ENCODE measurements around the gene LUZP1. TPM values are rescaled to one million over a fixed set of nuclear protein-coding genes. Genes with fewer than 3 reads are reported as not detected.

The LUZP1 gene
- total RNA-seq, 1 experiment from 2014 or later = 22.4 TPM

GRCh38 chr1:23167353-23168078, 1.1 kb downstream of the LUZP1 start:
- ChIA-PET CTCF (interaction anchor here (0.8 to 3.6 kb wide), 2 partner anchors 16 to 68 kb away, joined by 3 to 22 read pairs; no protein-coding TSS in a partner anchor), POLR2A (interaction anchor here (1.2 kb wide), 1 partner anchor 64 kb away, joined by 5 read pairs; no protein-coding TSS in a partner anchor), RAD21 (ENCODE audit: low non-redundant PET in 1 of 2, low total read pairs in 2 of 2, uncharacterized antibody in 2 of 2, unreplicated experiment in 2 of 2) (interaction anchor here in 1 of 2 experiments (0.5 to 0.6 kb wide), 2 partner anchors 196 to 1357 kb away, joined by 3 to 6 read pairs; no protein-coding TSS in a partner anchor)
- DNase-seq (ENCODE audit: low read depth, low spot score) = no peak
- H3K9me2 ChIP-seq (ENCODE audit: insufficient read depth) = no peaks in the 10 kb centered on the region
- no peaks in the 10 kb centered on the region for H3K36me3 ChIP-seq (ENCODE audit: control insufficient read depth in 1 of 2, insufficient read depth in 2 of 2, low read length in 2 of 2)
- peak; percentile 56 for ATAC-seq
- no peak overlapping the region for H2AFZ ChIP-seq (ENCODE audit: low read depth, low read length, poor library complexity, severe bottlenecking)
- peak overlapping the region; percentile 55 for H3K27ac ChIP-seq (ENCODE audit: low read depth, low read length)
- H4K20me1 ChIP-seq (ENCODE audit: insufficient read depth) = peaks cover 9% of the 10 kb centered on the region; the same call in 1 of the 2 replicates
- H3K9me3 ChIP-seq (ENCODE audit: control insufficient read depth in 1 of 2, insufficient read depth in 1 of 2, low read depth in 1 of 2, low read length in 2 of 2) = no peaks in the 10 kb centered on the region
- H3K79me2 ChIP-seq (ENCODE audit: insufficient read depth, low read length) = peaks cover 51% of the 10 kb centered on the region
- peaks cover 8 to 26% of the 10 kb centered on the region in 2 experiments for H3K4me1 ChIP-seq (ENCODE audit: control insufficient read depth in 1 of 2, insufficient read depth in 2 of 2, low read length in 2 of 2)
- no peaks in the 10 kb centered on the region for H3K27me3 ChIP-seq (ENCODE audit: insufficient read depth, low read length)
- no TSS peak for BruUV-seq (replicated peaks)
- peak overlapping the region; percentile 86 to 89 for H3K4me3 ChIP-seq (replicated peaks in 1 of 2; ENCODE audit: low read depth in 1 of 2, low read length in 2 of 2)
- peak overlapping the region; percentile 93 for H3K9ac ChIP-seq (ENCODE audit: low read length)
- peak overlapping the region; percentile 90 for H3K4me2 ChIP-seq (ENCODE audit: low read length)
- intact Hi-C loops (cut with micrococcal nuclease) = loop anchor here (5.0 kb wide), 1 partner anchor 65 kb away; no protein-coding TSS in a partner anchor
- TF ChIP-seq YY1 (IDR thresholded peaks at IDR 0.05; ENCODE audit: extremely low read depth, insufficient replicate concordance, low read depth, low read length) (peak; percentile 50), FOSL1 (IDR thresholded peaks at IDR 0.05; ENCODE audit: low read depth) (no peak), SRF (IDR thresholded peaks at IDR 0.05; ENCODE audit: low read depth) (no peak), SIN3A (IDR thresholded peaks at IDR 0.05; ENCODE audit: low read depth) (no peak), REST (IDR thresholded peaks at IDR 0.05; ENCODE audit: low read depth) (no peak), ZNF274 (IDR thresholded peaks at IDR 0.05; ENCODE audit: low read depth, low read length) (no peak), POLR2AphosphoS5 (IDR thresholded peaks at IDR 0.05; ENCODE audit: low read depth, low read length) (peak; percentile 16; the same call in 1 of the 2 replicates), EZH2phosphoT487 (IDR thresholded peaks at IDR 0.05; ENCODE audit: borderline replicate concordance) (no peak), CTCF (IDR thresholded peaks at IDR 0.05 in 2 of 3, conservative IDR thresholded peaks at IDR 0.05 in 1 of 3; ENCODE audit: borderline replicate concordance in 1 of 3, insufficient read depth in 1 of 3, low read depth in 2 of 3, low read length in 2 of 3) (no peak), TCF7L2 (IDR thresholded peaks at IDR 0.05; ENCODE audit: borderline replicate concordance, extremely low read depth, insufficient read depth, insufficient read length) (no peak), EGR1 (IDR thresholded peaks at IDR 0.05; ENCODE audit: low read depth) (no peak), SP1 (IDR thresholded peaks at IDR 0.05; ENCODE audit: low read depth) (no peak), ZFX (IDR thresholded peaks at IDR 0.05) (no peak), RAD21 (IDR thresholded peaks at IDR 0.05; ENCODE audit: low read depth) (no peak), ATF3 (IDR thresholded peaks at IDR 0.05) (no peak), POLR2A (IDR thresholded peaks at IDR 0.05; ENCODE audit: borderline replicate concordance, extremely low read depth, insufficient read depth, insufficient read length) (no peak), EZH2 (IDR thresholded peaks at IDR 0.05) (no peak), MAX (IDR thresholded peaks at IDR 0.05) (0 out of 2 replicates have a peak, but pooled peaks have one; percentile 5), CBX3 (IDR thresholded peaks at IDR 0.05; ENCODE audit: low read depth) (no peak), CEBPB (IDR thresholded peaks at IDR 0.05; ENCODE audit: low read depth) (no peak), JUND (IDR thresholded peaks at IDR 0.05) (no peak)
